GM23338 (cell line): ENCODE data around the gene MEF2A. TPM values are rescaled to one million over a fixed set of nuclear protein-coding genes. Genes with fewer than 3 reads are reported as not detected.

Experiments
- ATAC-seq: fragments of 200-7000 bp; cut with Tn5 transposase; 3 replicates; pipeline ENCODE4 v1.9.1; 2020
- DNase-seq: peaks from one replicate; pipeline ENCODE4 v3.0.0-alpha.2; 2015; ENCODE audit warnings: low spot score
- H2AFZ ChIP-seq: fragments of 200-600 bp; sonication (generic); 2 replicates; pipeline ENCODE4 v1.8.0; 2016; ENCODE audit warnings: antibody characterized with exemption, mild to moderate bottlenecking, moderate library complexity
- H3F3A ChIP-seq: fragments of 200-600 bp; sonication (generic); replicated peaks from 2 replicates; pipeline ENCODE4 v1.8.0; 2017; ENCODE audit warnings: antibody characterized with exemption, mixed run types, low read depth
- H3K27ac ChIP-seq: fragments of 200-600 bp; sonication (generic); 2 replicates; pipeline ENCODE4 v1.6.1; 2016; ENCODE audit warnings: low read depth
- H3K27me3 ChIP-seq: fragments of 200-600 bp; sonication (generic); 2 replicates; pipeline ENCODE4 v1.8.0; 2016; ENCODE audit warnings: mild to moderate bottlenecking, mixed run types, moderate library complexity; ENCODE audit not compliant: insufficient read depth
- H3K36me3 ChIP-seq: fragments of 200-600 bp; sonication (generic); 2 replicates; pipeline ENCODE4 v1.8.0; 2016; ENCODE audit warnings: mild to moderate bottlenecking; ENCODE audit not compliant: insufficient read depth
- H3K4me1 ChIP-seq: fragments of 200-600 bp; sonication (generic); 2 replicates; pipeline ENCODE4 v1.8.0; 2016; ENCODE audit warnings: mild to moderate bottlenecking, moderate library complexity; ENCODE audit not compliant: insufficient read depth
- H3K4me2 ChIP-seq: fragments of 200-600 bp; sonication (generic); 2 replicates; pipeline ENCODE4 v1.7.1; 2017; ENCODE audit warnings: mixed run types
- H3K4me3 ChIP-seq: fragments of 200-600 bp; sonication (generic); 2 replicates; pipeline ENCODE4 v1.6.1; 2016; ENCODE audit warnings: mixed run types
- H3K79me2 ChIP-seq: fragments of 200-600 bp; sonication (generic); replicated peaks from 2 replicates; pipeline ENCODE4 v1.8.0; 2017; ENCODE audit warnings: mild to moderate bottlenecking; ENCODE audit not compliant: insufficient read depth
- H3K9me2 ChIP-seq: fragments of 200-600 bp; sonication (generic); 2 replicates; pipeline ENCODE4 v1.8.0; 2017; ENCODE audit not compliant: insufficient read depth
- H4K20me1 ChIP-seq: fragments of 200-600 bp; sonication (generic); replicated peaks from 2 replicates; pipeline ENCODE4 v1.8.0; 2017; ENCODE audit warnings: mild to moderate bottlenecking; ENCODE audit not compliant: insufficient read depth
- H3K27ac Mint-ChIP-seq: 2 replicates; pipeline ENCODE4 v1.8.0; 2020; ENCODE audit warnings: inconsistent platforms, mild to moderate bottlenecking, moderate library complexity, mixed read lengths
- H3K27me3 Mint-ChIP-seq: 3 replicates; pipeline ENCODE4 v1.8.0; 2022; ENCODE audit warnings: low read depth, mild to moderate bottlenecking, moderate library complexity, mixed read lengths, inconsistent platforms; ENCODE audit not compliant: insufficient read depth, poor library complexity
- H3K36me3 Mint-ChIP-seq: 3 replicates; pipeline ENCODE4 v1.8.0; 2021; ENCODE audit warnings: low read depth, mild to moderate bottlenecking, inconsistent platforms, moderate library complexity, mixed read lengths
- H3K4me1 Mint-ChIP-seq: 3 replicates; pipeline ENCODE4 v1.8.0; 2020; ENCODE audit warnings: mild to moderate bottlenecking, inconsistent platforms, mixed read lengths
- H3K4me3 Mint-ChIP-seq: 3 replicates; pipeline ENCODE4 v1.8.0; 2021; ENCODE audit warnings: moderate library complexity, mild to moderate bottlenecking, inconsistent platforms, mixed read lengths
- H3K9me3 Mint-ChIP-seq: 3 replicates; pipeline ENCODE4 v1.8.0; 2020; ENCODE audit warnings: moderate library complexity, mild to moderate bottlenecking, inconsistent platforms, mixed read lengths
- CREB1 ChIP-seq: fragments of 250-450 bp; sonication (Bioruptor Pico); IDR thresholded peaks from 2 replicates; pipeline ENCODE4 v1.5.0; 2020; ENCODE audit warnings: low read depth, mild to moderate bottlenecking, moderate library complexity
- ETS1 ChIP-seq: IDR thresholded peaks from 2 replicates; pipeline ENCODE4 v1.6.1; 2016; ENCODE audit warnings: antibody characterized with exemption
- EZH2 ChIP-seq: fragments of 200-600 bp; sonication (generic); IDR thresholded peaks from one replicate; pipeline ENCODE4 v1.8.0; 2017; ENCODE audit warnings: antibody characterized with exemption, mild to moderate bottlenecking, low read depth; ENCODE audit not compliant: unreplicated experiment
- EZH2phosphoT487 ChIP-seq: fragments of 200-600 bp; sonication (generic); IDR thresholded peaks from one replicate; pipeline ENCODE4 v1.8.1; 2018; ENCODE audit warnings: antibody characterized with exemption; ENCODE audit not compliant: unreplicated experiment
- JUNB ChIP-seq: IDR thresholded peaks from one replicate; pipeline ENCODE4 v1.6.1; 2016; ENCODE audit warnings: antibody characterized with exemption; ENCODE audit not compliant: unreplicated experiment
- NANOG ChIP-seq: IDR thresholded peaks from 2 replicates; pipeline ENCODE4 v1.6.1; 2016; ENCODE audit warnings: antibody characterized with exemption, borderline replicate concordance
- POLR2AphosphoS5 ChIP-seq: IDR thresholded peaks from 2 replicates; pipeline ENCODE4 v1.6.1; 2016; ENCODE audit warnings: antibody characterized with exemption, low read depth
- STAT1 ChIP-seq: IDR thresholded peaks from one replicate; pipeline ENCODE4 v1.6.1; 2016; ENCODE audit warnings: antibody characterized with exemption; ENCODE audit not compliant: unreplicated experiment
- ZNF114 ChIP-seq: fragments of 250-450 bp; sonication (Bioruptor Pico); IDR thresholded peaks from 2 replicates; pipeline ENCODE4 v1.5.0; 2020; ENCODE audit warnings: mild to moderate bottlenecking, moderate library complexity
- ZNF331 ChIP-seq: fragments of 250-450 bp; sonication (Bioruptor Pico); IDR thresholded peaks from 2 replicates; pipeline ENCODE4 v1.5.0; 2020; ENCODE audit warnings: low read depth, mild to moderate bottlenecking, moderate library complexity
- ZNF462 ChIP-seq: fragments of 250-450 bp; sonication (Bioruptor Pico); IDR thresholded peaks from 2 replicates; pipeline ENCODE4 v1.5.0; 2020; ENCODE audit warnings: mild to moderate bottlenecking, moderate library complexity
- polyA plus RNA-seq: library from polyadenylated mRNA; unstranded; fragments of >200 nt; fragmentation: Nextera tagmentation; extraction: Ambion mirVana; gene quantifications from 2 replicates; pipeline ENCODE4 v1.2.1, GENCODE V29; 2016
- total RNA-seq: library from RNA; depleted of rRNA; stranded (reverse); fragments of >200 nt; shearing (Covaris generic); gene quantifications from 2 replicates; pipeline ENCODE4 v1.2.3, GENCODE V29; 2014
- TF ChIP-seq, protein P1 (sequence below): IDR thresholded peaks from one replicate; pipeline ENCODE4 v1.6.1; 2018; ENCODE audit warnings: antibody characterized with exemption; ENCODE audit not compliant: unreplicated experiment
- TF ChIP-seq, protein P2 (sequence below), 2 experiments: fragments of 200-600 bp in 1 of 2; sonication (generic) in 1 of 2; conservative IDR thresholded peaks; 2 replicates each; pipeline versions ENCODE4 v1.5.1 to v1.6.1; 2016 to 2017; ENCODE audit warnings: antibody characterized with exemption in 2 of 2, low read depth in 2 of 2, mild to moderate bottlenecking in 2 of 2, moderate library complexity in 1 of 2

The MEF2A gene
- total and polyA plus RNA-seq, 2 experiments from 2014 or later: 20.3 to 42.3 TPM

DNA sequence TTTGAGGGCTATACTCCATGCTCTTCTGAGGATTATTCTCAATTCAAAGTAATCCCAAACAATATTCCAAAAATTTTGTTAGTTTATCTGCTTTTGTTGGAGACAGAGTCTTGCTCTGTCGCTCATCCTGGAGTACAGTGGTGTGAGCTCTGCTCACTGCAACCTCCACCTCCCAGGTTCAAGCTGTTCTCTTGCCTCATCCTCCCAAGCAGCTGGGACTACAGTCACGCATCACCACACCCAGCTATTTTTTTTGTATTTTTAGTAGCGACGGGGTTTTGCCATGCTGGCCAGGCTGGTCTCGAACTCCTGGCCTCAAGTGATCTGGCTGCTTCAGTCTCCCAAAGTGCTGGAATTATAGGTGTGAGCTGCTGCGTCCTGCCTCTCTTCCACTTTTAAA is 39.1 kb downstream of the MEF2A start:
- Mint-ChIP-seq H3K4me3 (no peak overlapping the region), H3K27ac (peak overlapping the region; percentile 64; the same call in 1 of the 2 replicates)
- peaks cover 97% of the 10 kb centered on the region for H3K79me2 ChIP-seq

More for the DNA sequence above, 39.1 kb downstream of the MEF2A start:
- Histone ChIP-seq H3F3A (no peaks in the 10 kb centered on the region), H4K20me1 (peaks cover 6% of the 10 kb centered on the region; the same call in 1 of the 2 replicates), H3K27me3 (no peaks in the 10 kb centered on the region), H3K36me3 (no peaks in the 10 kb centered on the region), H3K4me1 (peaks cover 17% of the 10 kb centered on the region), H3K9me2 (no peaks in the 10 kb centered on the region), H3K4me2 (no peak overlapping the region), H2AFZ (no peak overlapping the region), H3K4me3 (no peak overlapping the region), H3K27ac (0 out of 2 replicates have a peak overlapping the region, but pooled peaks have one; percentile 7)
- H3K9me3 Mint-ChIP-seq: no peaks in the 10 kb centered on the region; the same call in 2 of the 3 replicates
- DNase-seq: no peak
- H3K4me1 Mint-ChIP-seq: peaks cover 56% of the 10 kb centered on the region
- peaks cover 18% of the 10 kb centered on the region for H3K36me3 Mint-ChIP-seq
- peak; percentile 35; the same call in 1 of the 3 replicates for ATAC-seq
- peaks cover 2% of the 10 kb centered on the region for H3K27me3 Mint-ChIP-seq
- TF ChIP-seq ETS1 (no peak), ZNF331 (CRISPR knock-in tag) (no peak), EZH2phosphoT487 (no peak), NANOG (no peak), EZH2 (no peak), STAT1 (no peak), ZNF114 (CRISPR knock-in tag) (no peak), ZNF462 (CRISPR knock-in tag) (no peak), CREB1 (CRISPR knock-in tag) (no peak), POLR2AphosphoS5 (no peak), JUNB (no peak)
- TF ChIP-seq, protein P1, sequence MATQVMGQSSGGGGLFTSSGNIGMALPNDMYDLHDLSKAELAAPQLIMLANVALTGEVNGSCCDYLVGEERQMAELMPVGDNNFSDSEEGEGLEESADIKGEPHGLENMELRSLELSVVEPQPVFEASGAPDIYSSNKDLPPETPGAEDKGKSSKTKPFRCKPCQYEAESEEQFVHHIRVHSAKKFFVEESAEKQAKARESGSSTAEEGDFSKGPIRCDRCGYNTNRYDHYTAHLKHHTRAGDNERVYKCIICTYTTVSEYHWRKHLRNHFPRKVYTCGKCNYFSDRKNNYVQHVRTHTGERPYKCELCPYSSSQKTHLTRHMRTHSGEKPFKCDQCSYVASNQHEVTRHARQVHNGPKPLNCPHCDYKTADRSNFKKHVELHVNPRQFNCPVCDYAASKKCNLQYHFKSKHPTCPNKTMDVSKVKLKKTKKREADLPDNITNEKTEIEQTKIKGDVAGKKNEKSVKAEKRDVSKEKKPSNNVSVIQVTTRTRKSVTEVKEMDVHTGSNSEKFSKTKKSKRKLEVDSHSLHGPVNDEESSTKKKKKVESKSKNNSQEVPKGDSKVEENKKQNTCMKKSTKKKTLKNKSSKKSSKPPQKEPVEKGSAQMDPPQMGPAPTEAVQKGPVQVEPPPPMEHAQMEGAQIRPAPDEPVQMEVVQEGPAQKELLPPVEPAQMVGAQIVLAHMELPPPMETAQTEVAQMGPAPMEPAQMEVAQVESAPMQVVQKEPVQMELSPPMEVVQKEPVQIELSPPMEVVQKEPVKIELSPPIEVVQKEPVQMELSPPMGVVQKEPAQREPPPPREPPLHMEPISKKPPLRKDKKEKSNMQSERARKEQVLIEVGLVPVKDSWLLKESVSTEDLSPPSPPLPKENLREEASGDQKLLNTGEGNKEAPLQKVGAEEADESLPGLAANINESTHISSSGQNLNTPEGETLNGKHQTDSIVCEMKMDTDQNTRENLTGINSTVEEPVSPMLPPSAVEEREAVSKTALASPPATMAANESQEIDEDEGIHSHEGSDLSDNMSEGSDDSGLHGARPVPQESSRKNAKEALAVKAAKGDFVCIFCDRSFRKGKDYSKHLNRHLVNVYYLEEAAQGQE: no peak
- TF ChIP-seq, protein P2, sequence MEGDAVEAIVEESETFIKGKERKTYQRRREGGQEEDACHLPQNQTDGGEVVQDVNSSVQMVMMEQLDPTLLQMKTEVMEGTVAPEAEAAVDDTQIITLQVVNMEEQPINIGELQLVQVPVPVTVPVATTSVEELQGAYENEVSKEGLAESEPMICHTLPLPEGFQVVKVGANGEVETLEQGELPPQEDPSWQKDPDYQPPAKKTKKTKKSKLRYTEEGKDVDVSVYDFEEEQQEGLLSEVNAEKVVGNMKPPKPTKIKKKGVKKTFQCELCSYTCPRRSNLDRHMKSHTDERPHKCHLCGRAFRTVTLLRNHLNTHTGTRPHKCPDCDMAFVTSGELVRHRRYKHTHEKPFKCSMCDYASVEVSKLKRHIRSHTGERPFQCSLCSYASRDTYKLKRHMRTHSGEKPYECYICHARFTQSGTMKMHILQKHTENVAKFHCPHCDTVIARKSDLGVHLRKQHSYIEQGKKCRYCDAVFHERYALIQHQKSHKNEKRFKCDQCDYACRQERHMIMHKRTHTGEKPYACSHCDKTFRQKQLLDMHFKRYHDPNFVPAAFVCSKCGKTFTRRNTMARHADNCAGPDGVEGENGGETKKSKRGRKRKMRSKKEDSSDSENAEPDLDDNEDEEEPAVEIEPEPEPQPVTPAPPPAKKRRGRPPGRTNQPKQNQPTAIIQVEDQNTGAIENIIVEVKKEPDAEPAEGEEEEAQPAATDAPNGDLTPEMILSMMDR (conservative IDR thresholded peaks at IDR 0.05; ENCODE audit: low read depth in 2 of 2): no peak
